Neural cell (in vitro differentiated cells): Measurements from ENCODE around the gene OGDH.

Experiments
- CTCF ChIP-seq: fragments of 450-650 bp; IDR thresholded peaks from 2 replicates; pipeline ENCODE4 v1.5.1; 2014; ENCODE audit warnings: antibody characterized with exemption, mild to moderate bottlenecking, moderate library complexity; ENCODE audit not compliant: poor library complexity, severe bottlenecking
- TAF1 ChIP-seq: IDR thresholded peaks from 2 replicates; pipeline ENCODE4 v1.6.1; 2012; ENCODE audit warnings: low read depth

GRCh38 chr7:44733708-44734481 is 127.5 kb downstream of the OGDH start:
- TF ChIP-seq TAF1: no peak
- no peak for TF ChIP-seq CTCF
